Measurements from ENCODE around the gene RASSF4. TPM values are rescaled to one million over a fixed set of nuclear protein-coding genes. Genes with fewer than 3 reads are reported as not detected.

Gene RASSF4
- total RNA-seq, 1 experiment from 2014 or later: 11.5 TPM

DNA sequence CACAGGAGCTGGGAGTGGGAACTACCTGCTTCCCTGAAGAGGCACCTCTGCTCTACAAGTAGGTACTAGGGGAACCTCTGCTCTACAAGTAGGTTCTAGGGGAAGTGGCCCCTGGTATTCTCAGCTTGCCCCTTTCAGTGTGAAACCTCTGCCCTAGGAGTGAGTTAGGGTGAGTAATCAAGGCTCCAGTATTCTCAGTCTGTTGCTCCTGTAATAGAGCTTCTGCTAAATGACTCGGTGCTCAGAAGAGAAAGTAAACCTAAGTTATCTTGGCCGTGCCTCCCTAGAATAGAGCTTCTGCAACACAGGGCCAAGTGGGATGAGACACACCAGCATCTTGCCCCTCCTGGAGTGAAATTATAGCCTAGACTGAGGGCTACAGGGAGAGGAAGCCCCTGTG lies 13.4 kb upstream of the RASSF4 start:
- no peak overlapping the region for H2BK12ac ChIP-seq (ENCODE audit: insufficient read length, low read depth, low read length)
- TF ChIP-seq, protein P1, sequence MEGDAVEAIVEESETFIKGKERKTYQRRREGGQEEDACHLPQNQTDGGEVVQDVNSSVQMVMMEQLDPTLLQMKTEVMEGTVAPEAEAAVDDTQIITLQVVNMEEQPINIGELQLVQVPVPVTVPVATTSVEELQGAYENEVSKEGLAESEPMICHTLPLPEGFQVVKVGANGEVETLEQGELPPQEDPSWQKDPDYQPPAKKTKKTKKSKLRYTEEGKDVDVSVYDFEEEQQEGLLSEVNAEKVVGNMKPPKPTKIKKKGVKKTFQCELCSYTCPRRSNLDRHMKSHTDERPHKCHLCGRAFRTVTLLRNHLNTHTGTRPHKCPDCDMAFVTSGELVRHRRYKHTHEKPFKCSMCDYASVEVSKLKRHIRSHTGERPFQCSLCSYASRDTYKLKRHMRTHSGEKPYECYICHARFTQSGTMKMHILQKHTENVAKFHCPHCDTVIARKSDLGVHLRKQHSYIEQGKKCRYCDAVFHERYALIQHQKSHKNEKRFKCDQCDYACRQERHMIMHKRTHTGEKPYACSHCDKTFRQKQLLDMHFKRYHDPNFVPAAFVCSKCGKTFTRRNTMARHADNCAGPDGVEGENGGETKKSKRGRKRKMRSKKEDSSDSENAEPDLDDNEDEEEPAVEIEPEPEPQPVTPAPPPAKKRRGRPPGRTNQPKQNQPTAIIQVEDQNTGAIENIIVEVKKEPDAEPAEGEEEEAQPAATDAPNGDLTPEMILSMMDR (conservative IDR thresholded peaks at IDR 0.05): no peak

More for the DNA sequence above, 13.4 kb upstream of the RASSF4 start:
- Histone ChIP-seq H3K4ac (ENCODE audit: low read depth, low read length) (no peak overlapping the region), H3K27me3 (ENCODE audit: insufficient read depth, low read length) (no peaks in the 10 kb centered on the region), H3K27ac (ENCODE audit: insufficient read length, low read depth, low read length) (no peak overlapping the region), H2AFZ (ENCODE audit: low read length) (no peak overlapping the region), H3K79me1 (ENCODE audit: insufficient read depth, low read depth, low read length, poor library complexity, severe bottlenecking) (no peaks in the 10 kb centered on the region), H3K23me2 (ENCODE audit: insufficient read length, low read depth, low read length, poor library complexity, severe bottlenecking) (no peaks in the 10 kb centered on the region), H3K9ac (ENCODE audit: extremely low read depth, insufficient read length, low read length) (no peak overlapping the region), H2AK5ac (ENCODE audit: insufficient read length, low read length) (no peak overlapping the region), H3K4me1 (ENCODE audit: insufficient read depth, low read length) (no peaks in the 10 kb centered on the region), H4K5ac (ENCODE audit: insufficient read length, low read depth, low read length) (no peak overlapping the region), H3T11ph (ENCODE audit: low read length) (no peak overlapping the region), H3K56ac (ENCODE audit: insufficient read length, low read depth, low read length) (no peak overlapping the region), H3K23ac (ENCODE audit: insufficient read length, low read depth, low read length) (no peak overlapping the region), H2BK120ac (ENCODE audit: low read depth, low read length, poor library complexity, severe bottlenecking) (no peak overlapping the region), H3K79me2 (ENCODE audit: insufficient read depth, low read length) (no peaks in the 10 kb centered on the region), H4K8ac (replicated peaks; ENCODE audit: insufficient read length, low read depth, low read length) (no peak overlapping the region), H4K20me1 (ENCODE audit: control insufficient read depth, insufficient read depth, insufficient read length) (no peaks in the 10 kb centered on the region), H3K18ac (ENCODE audit: insufficient read length, low read depth, low read length) (no peak overlapping the region), H3K9me3 (ENCODE audit: control insufficient read depth, low read depth, low read length) (peaks cover 10% of the 10 kb centered on the region), H3K14ac (ENCODE audit: insufficient read depth, low read length) (no peak overlapping the region), H2BK5ac (ENCODE audit: insufficient read length, low read length) (no peak overlapping the region), H4K91ac (ENCODE audit: insufficient read length, low read depth, low read length) (no peak overlapping the region), H2BK15ac (ENCODE audit: low read depth, low read length) (no peak overlapping the region), H3K4me2 (ENCODE audit: insufficient read depth, insufficient read length, low read length) (no peak overlapping the region), H2BK20ac (ENCODE audit: low read depth, low read length, poor library complexity, severe bottlenecking) (no peak overlapping the region)
- peaks cover 4% of the 10 kb centered on the region for H3K27me3 Mint-ChIP-seq (ENCODE audit: low read depth)
- H3K36me3 Mint-ChIP-seq (ENCODE audit: insufficient read depth in 1 of 3, low read depth in 3 of 3): peaks cover 2 to 32% (median 10%) of the 10 kb centered on the region in 3 experiments; a peak in 5 of 7 replicates
- peaks cover 17 to 19% of the 10 kb centered on the region in 2 experiments for H3K4me1 Mint-ChIP-seq
- DNase-seq: peak; percentile 5
- peaks cover 13 to 32% of the 10 kb centered on the region in 2 experiments for H3K9me3 Mint-ChIP-seq
- no CpG with 5 or more reads among the region's 2 CpGs for WGBS (ENCODE audit: extremely low coverage, insufficient read length, low lambda C conversion rate)
- no peak overlapping the region for H3K4me3 Mint-ChIP-seq
- no peak overlapping the region; a peak in 1 of 7 replicates for H3K27ac Mint-ChIP-seq
